ENCODE measurements around the gene ARFGEF3.

- no peak for TF ChIP-seq CTCF (conservative IDR thresholded peaks at IDR 0.05; ENCODE audit: low read depth, low read length)
- TF ChIP-seq EZH2 (IDR thresholded peaks at IDR 0.05; ENCODE audit: borderline replicate concordance, low read depth, low read length, poor library complexity, severe bottlenecking) = no peak
Measured at GRCh38 chr6:138115201-138115600, 46.5 kb upstream of the ARFGEF3 start.

Measured in A673 (cell line).